Adrenal gland (tissue), 5 donors: ENCODE results near the gene UBE3A.

Source experiments
- POLR2A ChIP-seq, 2 donors: fragments of 450-650 bp; IDR thresholded peaks; one replicate each; pipeline ENCODE4 v1.6.1; 2017; ENCODE audit warnings: antibody characterized with exemption in 2 of 2, mild to moderate bottlenecking in 2 of 2, moderate library complexity in 1 of 2
- TF ChIP-seq, protein P1 (sequence below), 6 experiments: fragments of 450-650 bp in 4 of 6; fragments of 200-600 bp in 2 of 6; sonication (generic) in 1 of 6; IDR thresholded peaks; 1 replicate in 5 of 6; 2 replicates in 1 of 6; pipeline versions ENCODE4 v1.5.1 to v1.8.0; 2016 to 2021; ENCODE audit warnings: antibody characterized with exemption in 6 of 6, mild to moderate bottlenecking in 2 of 6, moderate library complexity in 1 of 6
- donor health status: DM: no; HTN: no; CAD: no.

- TF ChIP-seq, protein P1, sequence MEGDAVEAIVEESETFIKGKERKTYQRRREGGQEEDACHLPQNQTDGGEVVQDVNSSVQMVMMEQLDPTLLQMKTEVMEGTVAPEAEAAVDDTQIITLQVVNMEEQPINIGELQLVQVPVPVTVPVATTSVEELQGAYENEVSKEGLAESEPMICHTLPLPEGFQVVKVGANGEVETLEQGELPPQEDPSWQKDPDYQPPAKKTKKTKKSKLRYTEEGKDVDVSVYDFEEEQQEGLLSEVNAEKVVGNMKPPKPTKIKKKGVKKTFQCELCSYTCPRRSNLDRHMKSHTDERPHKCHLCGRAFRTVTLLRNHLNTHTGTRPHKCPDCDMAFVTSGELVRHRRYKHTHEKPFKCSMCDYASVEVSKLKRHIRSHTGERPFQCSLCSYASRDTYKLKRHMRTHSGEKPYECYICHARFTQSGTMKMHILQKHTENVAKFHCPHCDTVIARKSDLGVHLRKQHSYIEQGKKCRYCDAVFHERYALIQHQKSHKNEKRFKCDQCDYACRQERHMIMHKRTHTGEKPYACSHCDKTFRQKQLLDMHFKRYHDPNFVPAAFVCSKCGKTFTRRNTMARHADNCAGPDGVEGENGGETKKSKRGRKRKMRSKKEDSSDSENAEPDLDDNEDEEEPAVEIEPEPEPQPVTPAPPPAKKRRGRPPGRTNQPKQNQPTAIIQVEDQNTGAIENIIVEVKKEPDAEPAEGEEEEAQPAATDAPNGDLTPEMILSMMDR (IDR thresholded peaks at IDR 0.05): no peak
- no peak for TF ChIP-seq POLR2A (IDR thresholded peaks at IDR 0.05)
Measured at GRCh38 chr15:25366058-25366457, 72.8 kb downstream of the UBE3A start.
